Measurements from ENCODE around the gene HAPLN2. TPM values are rescaled to one million over a fixed set of nuclear protein-coding genes. Genes with fewer than 3 reads are reported as not detected.

HAPLN2 gene
- total RNA-seq, 1 donor from 2014 or later = not detected

GRCh38 chr1:156645056-156645455 lies 25.8 kb downstream of the HAPLN2 start:
- no peak overlapping the region for H2AFZ ChIP-seq (replicated peaks)
- no peaks in the 10 kb centered on the region for H3K36me3 ChIP-seq
- no peak for DNase-seq (ENCODE audit: low spot score)
- Mint-ChIP-seq H3K27me3 (ENCODE audit: insufficient read depth, low read depth) (peaks cover 48% of the 10 kb centered on the region), H3K4me1 (peaks cover 17% of the 10 kb centered on the region), H3K9me3 (no peaks in the 10 kb centered on the region), H3K4me3 (peak overlapping the region; percentile 66), H3K27ac (no peak overlapping the region), H3K36me3 (no peaks in the 10 kb centered on the region)
- peaks cover 27% of the 10 kb centered on the region for H3F3A ChIP-seq (ENCODE audit: low read depth)
- no peak overlapping the region for H3K4me2 ChIP-seq
- TF ChIP-seq EZH2 (IDR thresholded peaks at IDR 0.05) = no peak
- TF ChIP-seq, protein P1, sequence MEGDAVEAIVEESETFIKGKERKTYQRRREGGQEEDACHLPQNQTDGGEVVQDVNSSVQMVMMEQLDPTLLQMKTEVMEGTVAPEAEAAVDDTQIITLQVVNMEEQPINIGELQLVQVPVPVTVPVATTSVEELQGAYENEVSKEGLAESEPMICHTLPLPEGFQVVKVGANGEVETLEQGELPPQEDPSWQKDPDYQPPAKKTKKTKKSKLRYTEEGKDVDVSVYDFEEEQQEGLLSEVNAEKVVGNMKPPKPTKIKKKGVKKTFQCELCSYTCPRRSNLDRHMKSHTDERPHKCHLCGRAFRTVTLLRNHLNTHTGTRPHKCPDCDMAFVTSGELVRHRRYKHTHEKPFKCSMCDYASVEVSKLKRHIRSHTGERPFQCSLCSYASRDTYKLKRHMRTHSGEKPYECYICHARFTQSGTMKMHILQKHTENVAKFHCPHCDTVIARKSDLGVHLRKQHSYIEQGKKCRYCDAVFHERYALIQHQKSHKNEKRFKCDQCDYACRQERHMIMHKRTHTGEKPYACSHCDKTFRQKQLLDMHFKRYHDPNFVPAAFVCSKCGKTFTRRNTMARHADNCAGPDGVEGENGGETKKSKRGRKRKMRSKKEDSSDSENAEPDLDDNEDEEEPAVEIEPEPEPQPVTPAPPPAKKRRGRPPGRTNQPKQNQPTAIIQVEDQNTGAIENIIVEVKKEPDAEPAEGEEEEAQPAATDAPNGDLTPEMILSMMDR (IDR thresholded peaks at IDR 0.05) = no peak
- no peak for TF ChIP-seq EZH2phosphoT487 (IDR thresholded peaks at IDR 0.05)
- peaks cover 6% of the 10 kb centered on the region for H3K4me1 ChIP-seq
- H3K4me3 ChIP-seq = no peak overlapping the region
- no peak overlapping the region for H3K9ac ChIP-seq
- peaks cover 39% of the 10 kb centered on the region for H4K20me1 ChIP-seq (ENCODE audit: low read depth)
- H3K9me3 ChIP-seq (ENCODE audit: low read depth) = no peaks in the 10 kb centered on the region
- peaks cover 100% of the 10 kb centered on the region for H3K27me3 ChIP-seq
- H3K79me2 ChIP-seq (ENCODE audit: low read depth) = no peaks in the 10 kb centered on the region
- H3K27ac ChIP-seq = no peak overlapping the region

DNA sequence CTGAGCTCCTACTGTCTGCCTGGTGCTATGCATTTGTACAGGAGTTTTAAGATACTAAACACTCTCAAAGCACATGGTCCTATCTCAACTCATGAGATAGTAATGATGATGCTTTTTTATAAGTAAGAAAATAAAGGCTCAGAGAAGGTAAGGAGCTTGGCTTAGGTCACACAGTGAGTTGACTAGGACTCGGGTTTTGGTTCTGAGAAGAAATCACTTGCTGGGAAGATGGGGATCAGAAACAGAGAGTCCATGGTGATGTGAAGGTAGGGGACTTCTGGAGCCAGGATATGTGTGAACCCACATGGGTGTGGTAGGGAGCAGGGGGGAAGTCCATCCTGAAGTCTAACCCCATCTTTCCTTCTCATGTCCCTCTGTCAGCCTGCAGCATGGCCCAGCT lies 26.5 kb downstream of the HAPLN2 start:
- no peak for DNase-seq (ENCODE audit: low spot score)
- H3K27ac ChIP-seq = no peak overlapping the region
- TF ChIP-seq, protein P1 (IDR thresholded peaks at IDR 0.05) = no peak
- no peak for TF ChIP-seq EZH2 (IDR thresholded peaks at IDR 0.05)
- no peak for TF ChIP-seq EZH2phosphoT487 (IDR thresholded peaks at IDR 0.05)
- Mint-ChIP-seq H3K27me3 (ENCODE audit: insufficient read depth, low read depth) (peaks cover 48% of the 10 kb centered on the region), H3K36me3 (no peaks in the 10 kb centered on the region), H3K4me1 (peaks cover 16% of the 10 kb centered on the region), H3K9me3 (no peaks in the 10 kb centered on the region), H3K4me3 (peak overlapping the region; percentile 34), H3K27ac (no peak overlapping the region)
- H3F3A ChIP-seq (ENCODE audit: low read depth) = peaks cover 26% of the 10 kb centered on the region
- H3K9ac ChIP-seq = no peak overlapping the region
- no peaks in the 10 kb centered on the region for H3K9me3 ChIP-seq (ENCODE audit: low read depth)
- no peaks in the 10 kb centered on the region for H3K79me2 ChIP-seq (ENCODE audit: low read depth)
- no peaks in the 10 kb centered on the region for H3K36me3 ChIP-seq
- H3K4me1 ChIP-seq = peaks cover 6% of the 10 kb centered on the region
- no peak overlapping the region for H2AFZ ChIP-seq (replicated peaks)
- no peak overlapping the region for H3K4me3 ChIP-seq
- peaks cover 35% of the 10 kb centered on the region for H4K20me1 ChIP-seq (ENCODE audit: low read depth)
- peaks cover 100% of the 10 kb centered on the region for H3K27me3 ChIP-seq
- no peak overlapping the region for H3K4me2 ChIP-seq

GRCh38 chr1:156646738-156647211 lies 27.6 kb downstream of the HAPLN2 start:
- Mint-ChIP-seq H3K36me3 (no peaks in the 10 kb centered on the region), H3K9me3 (no peaks in the 10 kb centered on the region), H3K4me1 (peaks cover 6% of the 10 kb centered on the region), H3K4me3 (no peak overlapping the region), H3K27me3 (ENCODE audit: insufficient read depth, low read depth) (peaks cover 40% of the 10 kb centered on the region), H3K27ac (no peak overlapping the region)
- Histone ChIP-seq H3K36me3 (no peaks in the 10 kb centered on the region), H4K20me1 (ENCODE audit: low read depth) (peaks cover 34% of the 10 kb centered on the region), H3K27me3 (peaks cover 100% of the 10 kb centered on the region), H3K9me3 (ENCODE audit: low read depth) (no peaks in the 10 kb centered on the region), H2AFZ (replicated peaks) (no peak overlapping the region), H3K9ac (no peak overlapping the region), H3F3A (ENCODE audit: low read depth) (peaks cover 17% of the 10 kb centered on the region), H3K4me2 (no peak overlapping the region), H3K4me3 (no peak overlapping the region), H3K4me1 (no peaks in the 10 kb centered on the region), H3K79me2 (ENCODE audit: low read depth) (no peaks in the 10 kb centered on the region), H3K27ac (no peak overlapping the region)
- TF ChIP-seq EZH2 (IDR thresholded peaks at IDR 0.05) (no peak), EZH2phosphoT487 (IDR thresholded peaks at IDR 0.05) (no peak)
- TF ChIP-seq, protein P1 (IDR thresholded peaks at IDR 0.05) = no peak
- DNase-seq (ENCODE audit: low spot score) = no peak

Measured in neural progenitor cell (in vitro differentiated cells).